ENCODE data around the gene SAMD4B.
"Not testable (repeated sequence)": the region's sequence is repeated elsewhere in the genome, so short reads cannot be mapped to it uniquely, and the experiment has no call there.

Gene SAMD4B

DNA sequence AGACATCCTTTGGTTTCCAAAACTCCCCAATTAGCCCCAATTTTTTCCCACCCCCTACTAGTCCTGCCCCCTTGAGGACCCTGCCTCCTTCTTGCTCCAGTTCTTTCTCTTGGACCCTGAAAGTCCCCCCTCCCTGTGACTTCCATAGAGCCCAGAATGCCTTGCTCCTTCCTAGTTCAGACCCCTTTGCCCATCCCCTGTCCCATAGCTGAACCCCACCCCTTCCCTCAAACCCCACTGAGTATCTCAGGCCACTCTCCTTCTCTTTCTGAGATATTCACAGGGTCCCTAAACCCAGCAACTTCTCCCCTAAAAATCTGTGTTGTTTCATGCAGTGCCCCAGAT, 20.4 kb upstream of the SAMD4B start:
- DNase-seq (ENCODE audit: low read depth, low spot score): no peak
- H3K36me3 ChIP-seq (ENCODE audit: control insufficient read depth, insufficient read depth, low read length): no peaks in the 10 kb centered on the region
- no peaks in the 10 kb centered on the region for H3K9me3 ChIP-seq (ENCODE audit: control insufficient read depth, insufficient read depth, low read length)
- H3K4me3 ChIP-seq (ENCODE audit: low read length): no peak overlapping the region
- peaks cover 3% of the 10 kb centered on the region; the same call in 1 of the 2 replicates for H3K4me1 ChIP-seq (ENCODE audit: control insufficient read depth, insufficient read depth, low read length)
- H3K27me3 ChIP-seq (ENCODE audit: control insufficient read depth, insufficient read depth, low read length): 0 out of 2 replicates have a peak, but pooled peaks cover 2% of the 10 kb centered on the region
- H3K27ac ChIP-seq (ENCODE audit: low read length): no peak overlapping the region

GRCh38 chr19:39324242-39324842, 17.9 kb upstream of the SAMD4B start:
- no peak for DNase-seq (ENCODE audit: low read depth, low spot score)
- H3K4me1 ChIP-seq (ENCODE audit: control insufficient read depth, insufficient read depth, low read length): peaks cover 3% of the 10 kb centered on the region; the same call in 1 of the 2 replicates
- no CpG with 5 or more reads among the region's 5 CpGs for WGBS (ENCODE audit: insufficient coverage, insufficient read length)
- H3K27me3 ChIP-seq (ENCODE audit: control insufficient read depth, insufficient read depth, low read length): no peaks in the 10 kb centered on the region
- H3K36me3 ChIP-seq (ENCODE audit: control insufficient read depth, insufficient read depth, low read length): no peaks in the 10 kb centered on the region
- H3K9me3 ChIP-seq (ENCODE audit: control insufficient read depth, insufficient read depth, low read length): no peaks in the 10 kb centered on the region
- H3K4me3 ChIP-seq (ENCODE audit: low read length): no peak overlapping the region
- H3K27ac ChIP-seq (ENCODE audit: low read length): no peak overlapping the region

GRCh38 chr19:39325778-39326665, 16.2 kb upstream of the SAMD4B start:
- no peak for DNase-seq (ENCODE audit: low read depth, low spot score)
- no CpG with 5 or more reads among the region's 16 CpGs for WGBS (ENCODE audit: insufficient coverage, insufficient read length)
- no peaks in the 10 kb centered on the region for H3K27me3 ChIP-seq (ENCODE audit: control insufficient read depth, insufficient read depth, low read length)
- H3K36me3 ChIP-seq (ENCODE audit: control insufficient read depth, insufficient read depth, low read length): no peaks in the 10 kb centered on the region
- no peak overlapping the region for H3K27ac ChIP-seq (ENCODE audit: low read length)
- no peaks in the 10 kb centered on the region for H3K9me3 ChIP-seq (ENCODE audit: control insufficient read depth, insufficient read depth, low read length)
- H3K4me3 ChIP-seq (ENCODE audit: low read length): no peak overlapping the region
- no peaks in the 10 kb centered on the region; the same call in 1 of the 2 replicates for H3K4me1 ChIP-seq (ENCODE audit: control insufficient read depth, insufficient read depth, low read length)

DNA sequence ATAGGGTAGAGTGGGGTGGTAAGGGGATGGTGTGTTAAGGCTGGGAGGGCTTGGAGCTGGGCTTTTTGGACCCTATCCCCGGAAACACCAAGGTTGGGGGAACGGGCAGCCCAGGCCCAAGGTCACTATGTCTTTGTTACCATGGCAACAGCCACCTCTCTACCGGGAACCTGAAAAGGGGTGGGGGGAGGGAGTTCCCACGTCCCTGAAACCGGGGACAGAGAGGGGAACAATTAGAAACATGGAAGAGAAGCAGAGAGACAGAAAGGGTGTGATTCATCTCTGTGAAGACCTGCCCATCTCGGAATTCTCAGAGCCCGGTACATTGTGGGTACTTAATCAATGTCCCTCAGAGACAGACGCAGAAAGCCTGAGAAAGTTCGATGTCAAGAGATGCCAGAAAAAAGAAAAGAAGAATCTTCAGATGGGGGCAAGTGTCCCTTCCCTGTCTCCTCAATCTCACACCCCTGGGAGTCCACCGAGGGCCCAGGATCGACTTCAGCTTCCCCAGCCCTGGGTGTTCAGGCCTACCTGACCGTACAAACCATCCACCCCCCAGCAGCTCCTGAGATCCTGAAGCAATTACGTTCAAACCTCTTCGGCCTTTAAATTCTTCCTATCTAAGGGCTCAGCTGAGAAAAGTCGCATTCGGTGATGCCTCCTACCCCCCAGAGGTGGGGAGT, 14.7 kb upstream of the SAMD4B start:
- WGBS (ENCODE audit: insufficient coverage, insufficient read length): no CpG with 5 or more reads among the region's 16 CpGs
- Histone ChIP-seq H3K9me3 (ENCODE audit: control insufficient read depth, insufficient read depth, low read length) (no peaks in the 10 kb centered on the region), H3K36me3 (ENCODE audit: control insufficient read depth, insufficient read depth, low read length) (no peaks in the 10 kb centered on the region), H3K27me3 (ENCODE audit: control insufficient read depth, insufficient read depth, low read length) (no peaks in the 10 kb centered on the region), H3K4me3 (ENCODE audit: low read length) (no peak overlapping the region), H3K4me1 (ENCODE audit: control insufficient read depth, insufficient read depth, low read length) (no peaks in the 10 kb centered on the region; the same call in 1 of the 2 replicates), H3K27ac (ENCODE audit: low read length) (no peak overlapping the region)
- no peak for DNase-seq (ENCODE audit: low read depth, low spot score)

- DNase-seq (ENCODE audit: low read depth, low spot score): no peak
- Histone ChIP-seq H3K4me1 (ENCODE audit: control insufficient read depth, insufficient read depth, low read length) (no peaks in the 10 kb centered on the region; the same call in 1 of the 2 replicates), H3K27me3 (ENCODE audit: control insufficient read depth, insufficient read depth, low read length) (no peaks in the 10 kb centered on the region), H3K36me3 (ENCODE audit: control insufficient read depth, insufficient read depth, low read length) (no peaks in the 10 kb centered on the region), H3K9me3 (ENCODE audit: control insufficient read depth, insufficient read depth, low read length) (no peaks in the 10 kb centered on the region), H3K4me3 (ENCODE audit: low read length) (no peak overlapping the region), H3K27ac (ENCODE audit: low read length) (no peak overlapping the region)
- no CpG with 5 or more reads among the region's 17 CpGs for WGBS (ENCODE audit: insufficient coverage, insufficient read length)
These were observed 14.0 kb upstream of the SAMD4B start for GRCh38 chr19:39328046-39328705.

GRCh38 chr19:39329948-39330347, 12.3 kb upstream of the SAMD4B start:
- Histone ChIP-seq H3K36me3 (ENCODE audit: control insufficient read depth, insufficient read depth, low read length) (no peaks in the 10 kb centered on the region), H3K27me3 (ENCODE audit: control insufficient read depth, insufficient read depth, low read length) (no peaks in the 10 kb centered on the region), H3K9me3 (ENCODE audit: control insufficient read depth, insufficient read depth, low read length) (no peaks in the 10 kb centered on the region), H3K4me1 (ENCODE audit: control insufficient read depth, insufficient read depth, low read length) (no peaks in the 10 kb centered on the region; the same call in 1 of the 2 replicates), H3K27ac (ENCODE audit: low read length) (no peak overlapping the region), H3K4me3 (ENCODE audit: low read length) (no peak overlapping the region)
- DNase-seq (ENCODE audit: low read depth, low spot score): no peak
- no CpG with 5 or more reads among the region's 7 CpGs for WGBS (ENCODE audit: insufficient coverage, insufficient read length)

- no peak for DNase-seq (ENCODE audit: low read depth, low spot score)
- no peaks in the 10 kb centered on the region for H3K36me3 ChIP-seq (ENCODE audit: control insufficient read depth, insufficient read depth, low read length)
- H3K27me3 ChIP-seq (ENCODE audit: control insufficient read depth, insufficient read depth, low read length): no peaks in the 10 kb centered on the region
- H3K4me3 ChIP-seq (ENCODE audit: low read length): no peak overlapping the region
- no peak overlapping the region for H3K27ac ChIP-seq (ENCODE audit: low read length)
- H3K9me3 ChIP-seq (ENCODE audit: control insufficient read depth, insufficient read depth, low read length): no peaks in the 10 kb centered on the region
- no CpG with 5 or more reads among the region's 7 CpGs for WGBS (ENCODE audit: insufficient coverage, insufficient read length)
- H3K4me1 ChIP-seq (ENCODE audit: control insufficient read depth, insufficient read depth, low read length): no peaks in the 10 kb centered on the region; the same call in none of the 2 replicates
These were observed 9.9 kb upstream of the SAMD4B start for GRCh38 chr19:39332293-39332692.

DNA sequence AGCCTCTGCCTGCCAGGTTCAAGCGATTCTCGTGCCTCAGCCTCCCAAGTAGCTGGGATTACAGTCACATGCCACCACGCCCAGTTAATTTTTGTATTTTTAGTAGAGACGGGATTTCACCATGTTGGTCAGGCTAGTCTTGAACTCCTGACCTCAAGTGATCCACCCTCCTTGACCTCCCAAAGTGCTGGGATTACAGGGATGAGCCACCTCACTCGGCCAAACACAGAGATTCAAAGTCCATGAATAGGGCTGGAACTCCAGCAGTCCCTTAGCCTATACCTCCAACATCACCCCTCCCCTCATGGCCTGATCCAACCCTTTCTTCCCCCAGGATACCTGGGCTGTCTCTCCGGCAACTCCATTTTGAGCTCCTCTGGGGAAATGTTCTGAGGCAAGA, 9.5 kb upstream of the SAMD4B start:
- H3K27ac ChIP-seq (ENCODE audit: low read length); H3K27me3 ChIP-seq (ENCODE audit: control insufficient read depth, insufficient read depth, low read length); H3K4me1 ChIP-seq (ENCODE audit: control insufficient read depth, insufficient read depth, low read length); H3K9me3 ChIP-seq (ENCODE audit: control insufficient read depth, insufficient read depth, low read length); DNase-seq (ENCODE audit: low read depth, low spot score); H3K36me3 ChIP-seq (ENCODE audit: control insufficient read depth, insufficient read depth, low read length); H3K4me3 ChIP-seq (ENCODE audit: low read length): not testable (repeated sequence)
- WGBS (ENCODE audit: insufficient coverage, insufficient read length): no CpG with 5 or more reads among the region's 6 CpGs

- no peaks in the 10 kb centered on the region for H3K36me3 ChIP-seq (ENCODE audit: control insufficient read depth, insufficient read depth, low read length)
- no peaks in the 10 kb centered on the region for H3K9me3 ChIP-seq (ENCODE audit: control insufficient read depth, insufficient read depth, low read length)
- H3K4me1 ChIP-seq (ENCODE audit: control insufficient read depth, insufficient read depth, low read length): no peaks in the 10 kb centered on the region; the same call in 1 of the 2 replicates
- H3K4me3 ChIP-seq (ENCODE audit: low read length): no peak overlapping the region
- no peak for DNase-seq (ENCODE audit: low read depth, low spot score)
- H3K27me3 ChIP-seq (ENCODE audit: control insufficient read depth, insufficient read depth, low read length): no peaks in the 10 kb centered on the region
- H3K27ac ChIP-seq (ENCODE audit: low read length): no peak overlapping the region
- no CpG with 5 or more reads among the region's 6 CpGs for WGBS (ENCODE audit: insufficient coverage, insufficient read length)
These were observed 8.7 kb upstream of the SAMD4B start for GRCh38 chr19:39333507-39333906.

DNA sequence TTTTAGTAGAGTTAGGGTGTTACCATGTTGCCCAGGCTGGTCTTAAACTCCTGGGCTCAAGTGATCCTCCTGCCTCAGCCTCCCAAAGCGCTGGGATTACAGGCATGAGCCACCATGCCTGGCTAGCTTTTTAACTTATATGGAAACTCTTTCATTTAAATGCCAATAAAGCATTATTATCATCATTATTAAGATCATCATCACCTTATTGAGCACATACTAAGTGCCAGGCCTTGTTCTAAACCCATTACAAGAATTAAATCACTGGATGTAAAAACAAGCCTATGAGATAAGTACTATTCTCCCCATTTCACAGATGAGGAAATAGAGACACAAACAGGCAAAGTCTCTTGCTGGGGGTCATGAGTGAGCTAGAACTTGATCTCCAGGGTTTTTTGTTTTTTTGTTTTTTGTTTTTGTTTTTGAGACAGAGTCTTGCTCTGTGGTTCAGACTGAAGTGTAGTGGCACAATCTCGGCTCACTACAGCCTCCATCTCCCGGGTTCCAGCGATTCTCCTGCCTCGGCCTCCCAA, 7.7 kb upstream of the SAMD4B start:
- Histone ChIP-seq H3K36me3 (ENCODE audit: control insufficient read depth, insufficient read depth, low read length) (no peaks in the 10 kb centered on the region), H3K4me3 (ENCODE audit: low read length) (no peak overlapping the region), H3K9me3 (ENCODE audit: control insufficient read depth, insufficient read depth, low read length) (no peaks in the 10 kb centered on the region), H3K27ac (ENCODE audit: low read length) (no peak overlapping the region), H3K4me1 (ENCODE audit: control insufficient read depth, insufficient read depth, low read length) (no peaks in the 10 kb centered on the region; the same call in 1 of the 2 replicates), H3K27me3 (ENCODE audit: control insufficient read depth, insufficient read depth, low read length) (no peaks in the 10 kb centered on the region)
- DNase-seq (ENCODE audit: low read depth, low spot score): no peak
- WGBS (ENCODE audit: insufficient coverage, insufficient read length): no CpG with 5 or more reads among the region's 5 CpGs

All from iPS DF 6.9 (cell line).